ENCODE results near the gene WDR72.

DNA sequence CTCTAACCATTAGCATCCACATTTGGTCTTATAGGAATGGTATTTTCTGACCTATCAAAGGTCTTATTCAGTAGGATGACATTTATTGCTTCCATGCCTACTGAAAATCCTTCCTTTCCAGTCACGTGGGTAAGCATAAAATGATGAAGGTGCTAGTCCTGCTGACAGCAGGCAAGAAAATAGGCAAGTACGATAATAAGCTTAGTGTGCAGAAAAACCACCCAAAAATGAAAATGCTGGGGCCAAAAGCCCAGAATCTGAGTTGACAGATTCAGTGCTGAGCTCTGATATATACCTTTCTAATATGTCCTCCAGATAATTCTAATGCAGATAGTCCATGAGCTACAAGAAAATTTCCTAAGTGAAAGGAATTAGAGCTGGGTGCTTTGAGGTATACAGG is 194.8 kb downstream of the WDR72 start:
- TF ChIP-seq, protein P1, sequence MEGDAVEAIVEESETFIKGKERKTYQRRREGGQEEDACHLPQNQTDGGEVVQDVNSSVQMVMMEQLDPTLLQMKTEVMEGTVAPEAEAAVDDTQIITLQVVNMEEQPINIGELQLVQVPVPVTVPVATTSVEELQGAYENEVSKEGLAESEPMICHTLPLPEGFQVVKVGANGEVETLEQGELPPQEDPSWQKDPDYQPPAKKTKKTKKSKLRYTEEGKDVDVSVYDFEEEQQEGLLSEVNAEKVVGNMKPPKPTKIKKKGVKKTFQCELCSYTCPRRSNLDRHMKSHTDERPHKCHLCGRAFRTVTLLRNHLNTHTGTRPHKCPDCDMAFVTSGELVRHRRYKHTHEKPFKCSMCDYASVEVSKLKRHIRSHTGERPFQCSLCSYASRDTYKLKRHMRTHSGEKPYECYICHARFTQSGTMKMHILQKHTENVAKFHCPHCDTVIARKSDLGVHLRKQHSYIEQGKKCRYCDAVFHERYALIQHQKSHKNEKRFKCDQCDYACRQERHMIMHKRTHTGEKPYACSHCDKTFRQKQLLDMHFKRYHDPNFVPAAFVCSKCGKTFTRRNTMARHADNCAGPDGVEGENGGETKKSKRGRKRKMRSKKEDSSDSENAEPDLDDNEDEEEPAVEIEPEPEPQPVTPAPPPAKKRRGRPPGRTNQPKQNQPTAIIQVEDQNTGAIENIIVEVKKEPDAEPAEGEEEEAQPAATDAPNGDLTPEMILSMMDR (IDR thresholded peaks at IDR 0.05; ENCODE audit: low read depth, low read length, poor library complexity, severe bottlenecking): no peak
- no peak for TF ChIP-seq EZH2phosphoT487 (IDR thresholded peaks at IDR 0.05; ENCODE audit: borderline replicate concordance, low read length)
